ENCODE results near the gene AGAP1.

The AGAP1 gene

GRCh38 chr2:235616885-235617284 lies 123.0 kb downstream of the AGAP1 start:
- no peak overlapping the region for H3K4me3 ChIP-seq (ENCODE audit: low read depth, low read length)
- no peak for TF ChIP-seq CTCF (conservative IDR thresholded peaks at IDR 0.05; ENCODE audit: low read depth, low read length)
- peak; percentile 39 for DNase-seq (ENCODE audit: low read depth)

- no peak for TF ChIP-seq CTCF (conservative IDR thresholded peaks at IDR 0.05; ENCODE audit: low read depth, low read length)
- H3K4me3 ChIP-seq (ENCODE audit: low read depth, low read length) = no peak overlapping the region
- peak; percentile 73 for DNase-seq (ENCODE audit: low read depth)
Measured at GRCh38 chr2:235618039-235618438, 124.2 kb downstream of the AGAP1 start.

GRCh38 chr2:235619544-235619943 lies 125.7 kb downstream of the AGAP1 start:
- H3K4me3 ChIP-seq (ENCODE audit: low read depth, low read length) = no peak overlapping the region
- no peak for DNase-seq (ENCODE audit: low read depth)
- no peak for TF ChIP-seq CTCF (conservative IDR thresholded peaks at IDR 0.05; ENCODE audit: low read depth, low read length)

- no peak for TF ChIP-seq CTCF (conservative IDR thresholded peaks at IDR 0.05; ENCODE audit: low read depth, low read length)
- peak; percentile 23 for DNase-seq (ENCODE audit: low read depth)
- no peak overlapping the region for H3K4me3 ChIP-seq (ENCODE audit: low read depth, low read length)
Measured at GRCh38 chr2:235621736-235622135, 127.9 kb downstream of the AGAP1 start.

- TF ChIP-seq CTCF (conservative IDR thresholded peaks at IDR 0.05; ENCODE audit: low read depth, low read length) = no peak
- DNase-seq (ENCODE audit: low read depth) = no peak
Measured at GRCh38 chr2:235623111-235623510, 129.3 kb downstream of the AGAP1 start.

GRCh38 chr2:235623752-235624151 lies 129.9 kb downstream of the AGAP1 start:
- no peak overlapping the region for H3K4me3 ChIP-seq (ENCODE audit: low read depth, low read length)
- TF ChIP-seq CTCF (conservative IDR thresholded peaks at IDR 0.05; ENCODE audit: low read depth, low read length) = no peak
- DNase-seq (ENCODE audit: low read depth) = no peak

More at GRCh38 chr2:235623111-235623510, 129.3 kb downstream of the AGAP1 start:
- H3K4me3 ChIP-seq (ENCODE audit: low read depth, low read length) = no peak overlapping the region

GRCh38 chr2:235626658-235627057 lies 132.8 kb downstream of the AGAP1 start:
- no peak overlapping the region for H3K4me3 ChIP-seq (ENCODE audit: low read depth, low read length)
- no peak for TF ChIP-seq CTCF (conservative IDR thresholded peaks at IDR 0.05; ENCODE audit: low read depth, low read length)
- DNase-seq (ENCODE audit: low read depth) = no peak
